Right atrium auricular region (tissue), 2 donors: ENCODE results near the gene FAM107B. TPM values are rescaled to one million over a fixed set of nuclear protein-coding genes. Genes with fewer than 3 reads are reported as not detected.
"Not testable (repeated sequence)": the region's sequence is repeated elsewhere in the genome, so short reads cannot be mapped to it uniquely, and the experiment has no call there.

Experiments
- DNase-seq: peaks from one replicate; pipeline ENCODE4 v3.0.0-alpha.2; 2019; ENCODE audit warnings: low spot score
- H3K27ac ChIP-seq, 2 donors: fragments of 200-600 bp; sonication (generic); 1 replicate in 1 of 2; 2 replicates in 1 of 2; pipeline ENCODE4 v1.5.1; 2016 to 2019
- H3K27me3 ChIP-seq, 2 donors: fragments of 200-600 bp; sonication (generic); one replicate each; pipeline versions ENCODE4 v1.5.1 to v1.6.0; 2017 to 2019
- H3K36me3 ChIP-seq: fragments of 200-600 bp; sonication (generic); one replicate; pipeline ENCODE4 v1.5.1; 2016
- H3K4me1 ChIP-seq, 2 donors: fragments of 200-600 bp; sonication (generic); one replicate each; pipeline versions ENCODE4 v1.5.1 to v1.6.0; 2017 to 2019
- H3K4me3 ChIP-seq, 2 donors: fragments of 200-600 bp; sonication (generic); 1 replicate in 1 of 2; 2 replicates in 1 of 2; pipeline ENCODE4 v1.5.1; 2017 to 2019; ENCODE audit warnings: mild to moderate bottlenecking in 1 of 2, moderate library complexity in 1 of 2
- H3K9me3 ChIP-seq, 2 donors: fragments of 200-600 bp; sonication (generic); one replicate each; pipeline ENCODE4 v1.5.1; 2019
- CTCF ChIP-seq, 2 donors: fragments of 200-600 bp; sonication (generic); IDR thresholded peaks; one replicate each; pipeline ENCODE4 v1.5.1; 2019; ENCODE audit warnings: antibody characterized with exemption in 2 of 2
- total RNA-seq, 2 donors: library from RNA; depleted of rRNA; stranded (reverse); fragments of >200 nt; gene quantifications; one replicate each; pipeline ENCODE4 v1.1.0, GENCODE V29; 2016

Gene FAM107B
- total RNA-seq, 2 donors from 2014 or later, result 10.6 to 14.1 TPM

- H3K9me3 ChIP-seq, result no peaks in the 10 kb centered on the region
- no peak for TF ChIP-seq CTCF (IDR thresholded peaks at IDR 0.05)
- no peak overlapping the region for H3K27ac ChIP-seq
- H3K4me3 ChIP-seq, result no peak overlapping the region
- H3K27me3 ChIP-seq, result no peaks in the 10 kb centered on the region
- H3K4me1 ChIP-seq, result no peaks in the 10 kb centered on the region
- DNase-seq, result no peak
- H3K36me3 ChIP-seq, result no peaks in the 10 kb centered on the region
These were observed 78.7 kb downstream of the FAM107B start for GRCh38 chr10:14695847-14696480.

- no peaks in the 10 kb centered on the region for H3K36me3 ChIP-seq
- no peaks in the 10 kb centered on the region for H3K9me3 ChIP-seq
- H3K4me3 ChIP-seq, result no peak overlapping the region
- no peak for TF ChIP-seq CTCF (IDR thresholded peaks at IDR 0.05)
- no peak for DNase-seq
- no peaks in the 10 kb centered on the region for H3K27me3 ChIP-seq
- H3K4me1 ChIP-seq, result no peaks in the 10 kb centered on the region
- H3K27ac ChIP-seq, result no peak overlapping the region
These were observed 80.8 kb downstream of the FAM107B start for GRCh38 chr10:14693891-14694290.

DNA sequence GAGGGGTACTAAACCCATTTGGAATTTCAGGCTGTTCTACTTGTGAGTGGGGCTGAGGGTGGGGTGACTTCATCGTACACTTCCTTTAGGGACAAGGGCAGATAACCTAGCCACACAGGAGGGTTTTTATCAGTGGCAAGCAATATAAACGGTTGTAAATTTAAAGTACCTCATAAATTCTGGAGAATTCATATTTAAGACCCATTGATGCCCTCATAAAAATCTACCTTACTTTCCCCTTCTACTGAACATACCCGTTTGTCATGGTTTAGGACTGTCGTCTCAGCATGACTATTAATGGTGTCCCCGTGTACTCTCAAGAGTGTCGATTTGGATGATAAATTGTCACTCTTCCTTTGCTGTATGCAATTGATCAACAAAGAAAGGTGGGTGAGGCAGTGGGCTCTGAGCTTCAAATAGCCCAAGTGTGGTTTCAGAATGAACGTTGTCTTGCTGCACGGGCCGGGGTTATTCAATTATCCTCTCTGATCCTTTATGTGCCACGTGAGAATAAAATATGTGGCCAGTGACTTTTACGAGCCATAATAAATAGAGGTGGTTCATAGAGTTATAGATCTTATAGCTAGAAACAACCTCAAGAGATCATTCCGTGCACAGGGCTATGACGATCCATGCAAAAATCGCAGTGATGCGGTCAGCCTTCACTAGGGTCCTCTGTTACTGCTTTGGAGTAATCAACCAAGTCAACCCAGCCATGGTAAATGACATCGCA is 82.2 kb downstream of the FAM107B start:
- Histone ChIP-seq H3K4me3 (no peak overlapping the region), H3K9me3 (no peaks in the 10 kb centered on the region), H3K4me1 (no peaks in the 10 kb centered on the region), H3K27ac (no peak overlapping the region), H3K27me3 (no peaks in the 10 kb centered on the region), H3K36me3 (no peaks in the 10 kb centered on the region)
- no peak for TF ChIP-seq CTCF (IDR thresholded peaks at IDR 0.05)
- no peak for DNase-seq

DNA sequence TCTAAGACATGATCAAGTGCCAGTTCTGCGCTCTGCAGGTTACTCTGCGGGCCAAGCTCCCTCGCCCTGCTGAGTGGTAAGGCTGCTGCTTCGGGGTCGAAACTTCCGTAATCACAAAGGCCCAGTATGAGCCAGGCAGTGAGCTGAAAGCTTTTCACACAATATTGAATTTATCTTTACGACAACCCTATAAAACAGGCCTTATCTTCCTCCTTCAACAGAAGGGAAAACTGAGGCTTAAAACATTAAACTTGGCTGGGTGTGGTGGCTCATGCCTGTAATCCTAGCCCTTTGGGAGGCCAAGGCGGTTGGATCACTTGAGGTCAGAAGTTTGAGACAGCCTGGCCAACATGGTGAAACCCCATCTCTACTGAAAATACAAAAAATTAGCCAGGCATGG is 83.3 kb downstream of the FAM107B start:
- no peaks in the 10 kb centered on the region for H3K36me3 ChIP-seq
- no peaks in the 10 kb centered on the region for H3K9me3 ChIP-seq
- H3K27ac ChIP-seq, result no peak overlapping the region
- DNase-seq, result no peak
- H3K4me3 ChIP-seq, result no peak overlapping the region
- H3K27me3 ChIP-seq, result no peaks in the 10 kb centered on the region
- H3K4me1 ChIP-seq, result no peaks in the 10 kb centered on the region
- no peak for TF ChIP-seq CTCF (IDR thresholded peaks at IDR 0.05)

DNA sequence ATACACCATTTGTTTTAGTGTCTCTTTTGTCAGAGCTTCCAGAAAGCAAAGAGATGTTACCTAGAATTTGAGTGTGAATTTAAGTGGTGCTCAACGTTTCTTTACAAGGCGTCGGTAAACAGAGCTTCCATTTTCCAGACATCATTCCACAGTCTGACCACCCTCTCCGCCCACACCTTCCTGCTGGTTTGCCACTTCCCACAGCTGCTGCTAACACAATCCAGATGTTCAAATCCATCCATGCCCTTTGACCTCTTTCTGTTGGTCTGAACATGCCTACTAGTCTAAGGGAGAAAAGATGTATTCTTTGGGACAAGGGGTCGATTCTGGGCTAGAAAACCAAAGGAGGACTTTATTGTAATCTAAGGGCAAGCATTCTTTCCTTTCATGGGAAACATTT is 86.1 kb downstream of the FAM107B start:
- Histone ChIP-seq H3K9me3 (no peaks in the 10 kb centered on the region), H3K27me3 (no peaks in the 10 kb centered on the region), H3K4me1 (no peaks in the 10 kb centered on the region), H3K36me3 (no peaks in the 10 kb centered on the region), H3K27ac (no peak overlapping the region), H3K4me3 (no peak overlapping the region)
- DNase-seq, result no peak
- TF ChIP-seq CTCF (IDR thresholded peaks at IDR 0.05), result no peak

DNA sequence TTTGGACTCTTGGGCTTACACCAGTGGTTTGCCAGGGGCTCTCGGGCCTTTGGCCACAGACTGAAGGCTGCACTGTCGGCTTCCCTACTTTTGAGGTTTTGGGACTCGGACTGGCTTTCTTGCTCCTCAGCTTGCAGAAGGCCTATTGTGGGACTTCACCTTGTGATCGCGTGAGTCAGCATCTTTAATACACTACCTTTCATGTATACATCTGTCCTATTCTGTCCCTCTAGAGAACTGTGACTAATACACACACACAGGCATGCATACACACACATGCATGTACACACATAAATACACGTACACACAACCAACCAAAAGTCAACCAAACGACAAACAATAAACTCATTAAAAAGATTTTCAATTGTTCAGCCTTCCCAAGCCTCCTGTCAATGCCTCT is 86.5 kb downstream of the FAM107B start:
- not testable (repeated sequence) for H3K4me3 ChIP-seq, H3K27ac ChIP-seq

More for the DNA sequence above, 86.5 kb downstream of the FAM107B start:
- not testable (repeated sequence) for H3K4me1 ChIP-seq, H3K9me3 ChIP-seq, DNase-seq, H3K27me3 ChIP-seq, H3K36me3 ChIP-seq
